Loucy (cell line): ENCODE measurements around the gene DUSP22.

Source experiments
- CTCF ChIP-seq: fragments of 200-600 bp; sonication (generic); conservative IDR thresholded peaks from 2 replicates; pipeline ENCODE4 v1.5.1; 2014; ENCODE audit warnings: mild to moderate bottlenecking, antibody characterized with exemption, low read length
- EZH2phosphoT487 ChIP-seq: fragments of 200-600 bp; IDR thresholded peaks from 2 replicates; pipeline ENCODE4 v1.6.1; 2018; ENCODE audit warnings: antibody characterized with exemption, mild to moderate bottlenecking, moderate library complexity, borderline replicate concordance

- no peak for TF ChIP-seq CTCF
- TF ChIP-seq EZH2phosphoT487 = no peak
These were observed 40.4 kb upstream of the DUSP22 start for GRCh38 chr6:251920-252319.
